IPS DF 19.7 (cell line): ENCODE measurements around the gene MEST.
"Not testable (repeated sequence)": the region's sequence is repeated elsewhere in the genome, so short reads cannot be mapped to it uniquely, and the experiment has no call there.

ENCODE experiments used
- DNase-seq: peaks from one replicate; pipeline ENCODE4 v3.0.0-alpha.2; 2013; ENCODE audit warnings: low read depth, low spot score

MEST gene

GRCh38 chr7:130523519-130524125, 31.7 kb downstream of the MEST start:
- not testable (repeated sequence) for DNase-seq

- no peak for DNase-seq
Measured at GRCh38 chr7:130524628-130525027, 32.7 kb downstream of the MEST start.

DNA sequence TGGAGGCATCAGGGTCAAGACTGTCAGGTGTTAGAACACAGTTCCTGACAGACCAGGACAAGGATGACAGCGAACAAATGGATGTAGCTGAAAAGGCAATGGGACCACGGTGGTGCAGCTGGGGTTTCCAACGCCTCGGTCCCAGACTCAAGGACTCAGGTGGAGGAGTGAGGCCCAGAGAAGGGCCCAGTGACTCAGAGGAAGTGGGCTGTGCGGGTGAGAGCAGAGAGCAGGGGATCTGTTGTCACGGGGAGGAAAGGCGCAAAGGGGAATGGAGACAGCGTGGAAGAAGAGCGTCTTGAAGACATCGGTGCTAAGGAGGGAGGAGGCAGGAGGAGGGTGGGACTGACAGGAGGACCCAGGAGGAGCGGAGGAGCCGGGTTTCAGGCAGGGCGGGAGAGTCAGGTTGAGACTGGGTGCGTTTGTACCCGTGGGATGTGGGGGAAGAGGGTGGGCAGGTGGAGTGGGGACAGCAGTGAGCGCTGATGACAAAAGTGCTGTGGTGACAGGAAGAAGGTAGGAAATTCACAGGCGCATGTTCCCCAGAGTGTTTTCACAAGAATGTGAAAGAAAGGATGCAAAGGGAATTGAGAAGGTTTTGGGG, 36.0 kb downstream of the MEST start:
- not testable (repeated sequence) for DNase-seq

DNA sequence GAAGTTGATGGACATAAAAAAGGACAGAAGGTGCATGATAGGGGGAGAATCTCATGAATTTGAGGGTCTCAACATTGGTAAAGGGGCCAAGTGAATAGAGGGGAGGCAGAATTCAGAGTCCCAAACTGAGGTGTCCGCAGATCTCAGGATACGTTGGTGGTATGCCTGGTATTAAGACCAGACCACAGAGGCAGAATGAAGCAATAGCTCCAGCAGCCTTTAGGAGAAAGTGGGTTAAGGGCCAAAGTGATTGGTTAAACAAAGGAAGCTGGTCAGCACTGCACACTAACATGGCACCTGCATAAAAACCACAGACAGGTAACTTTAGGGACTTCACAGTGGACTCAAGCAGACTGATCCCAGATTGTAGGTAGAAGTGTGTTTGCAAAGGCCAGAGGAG, 37.5 kb downstream of the MEST start:
- no peak for DNase-seq

DNA sequence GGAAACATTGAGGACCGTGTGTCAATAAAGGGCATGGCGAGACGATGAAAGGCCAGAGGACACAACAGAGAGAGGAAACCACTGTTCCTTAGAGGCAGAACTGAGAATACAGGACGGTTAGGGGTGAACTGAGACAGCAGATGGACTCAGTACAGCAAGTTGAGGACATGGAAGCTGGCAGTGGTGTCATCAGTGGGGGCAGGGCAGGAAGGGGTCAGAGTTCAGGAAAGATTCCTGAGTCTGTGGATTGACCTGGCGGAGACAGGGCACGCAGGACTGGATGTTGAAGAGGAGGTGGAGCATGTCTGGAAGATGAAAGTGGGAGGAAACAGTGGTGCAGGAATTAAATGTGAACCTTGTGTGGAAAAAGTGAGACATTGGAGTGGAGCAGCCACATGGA, 46.0 kb downstream of the MEST start:
- not testable (repeated sequence) for DNase-seq

DNA sequence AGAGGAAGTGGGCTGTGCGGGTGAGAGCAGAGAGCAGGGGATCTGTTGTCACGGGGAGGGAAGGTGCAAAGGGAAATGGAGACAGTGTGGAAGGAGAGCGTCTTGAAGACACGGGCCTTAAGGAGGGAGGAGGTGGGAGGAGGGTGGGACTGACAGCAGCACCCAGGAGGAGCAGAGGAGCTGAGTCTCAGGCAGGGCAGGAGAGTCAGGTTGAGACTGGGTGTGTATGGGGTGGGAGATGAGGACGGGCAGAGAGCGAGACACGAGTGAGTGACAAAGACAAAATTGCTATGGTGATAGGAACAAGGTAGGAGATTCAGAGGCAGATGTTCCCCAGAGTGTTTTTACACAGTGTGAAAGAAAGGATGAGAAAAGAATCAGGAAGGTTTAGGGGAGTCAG, 49.4 kb downstream of the MEST start:
- not testable (repeated sequence) for DNase-seq

DNA sequence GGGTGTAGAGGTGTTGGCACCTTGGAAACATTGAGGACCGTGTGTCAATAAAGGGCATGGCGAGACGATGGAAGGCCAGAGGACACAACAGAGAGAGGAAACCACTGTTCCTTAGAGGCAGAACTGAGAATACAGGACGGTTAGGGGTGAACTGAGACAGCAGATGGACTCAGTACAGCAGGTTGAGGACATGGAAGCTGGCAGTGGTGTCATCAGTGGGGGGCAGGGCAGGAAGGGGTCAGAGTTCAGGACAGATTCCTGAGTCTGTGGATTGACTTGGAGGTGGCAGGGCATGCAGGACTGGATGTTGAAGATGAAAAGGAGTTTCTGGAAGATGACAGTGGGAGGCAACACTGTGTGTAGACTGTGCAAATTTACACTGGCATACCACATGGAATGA, 50.4 kb downstream of the MEST start:
- DNase-seq, result not testable (repeated sequence)

- DNase-seq, result no peak
Measured at GRCh38 chr7:130543487-130544010, 51.7 kb downstream of the MEST start.

GRCh38 chr7:130544356-130544755, 52.5 kb downstream of the MEST start:
- DNase-seq, result no peak

- no peak for DNase-seq
Measured at GRCh38 chr7:130553398-130554029, 61.6 kb downstream of the MEST start.

DNA sequence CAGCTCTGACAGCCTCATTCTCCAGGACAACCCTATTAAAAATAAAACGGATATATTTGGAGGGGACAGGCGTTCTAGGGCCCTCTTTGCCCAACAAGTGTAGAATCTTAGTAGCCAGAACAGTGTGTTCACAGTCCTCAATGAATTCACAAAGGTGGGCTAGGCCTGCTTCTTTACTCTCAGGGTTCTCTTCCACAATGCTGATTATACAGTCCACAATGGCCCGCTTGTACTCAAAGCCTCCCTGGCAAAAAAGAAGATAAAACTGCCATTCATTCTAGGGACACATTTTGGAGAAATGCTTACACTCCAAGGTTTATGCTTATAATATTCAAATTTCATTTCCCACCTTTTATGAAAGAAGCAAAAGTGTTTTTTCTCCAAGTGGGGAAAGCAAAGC, 62.6 kb downstream of the MEST start:
- no peak for DNase-seq
